K562 (cell line): ENCODE results near the gene SLC16A5. TPM values are rescaled to one million over a fixed set of nuclear protein-coding genes. Genes with fewer than 3 reads are reported as not detected.

Experiments used
- ELK3 ChIP-seq: fragments of 450-650 bp; formaldehyde crosslinking; IDR thresholded peaks from 2 replicates; pipeline ENCODE4 v1.4.0; 2020; ENCODE audit warnings: mild to moderate bottlenecking
- HCFC1 ChIP-seq: IDR thresholded peaks from 2 replicates; pipeline ENCODE4 v1.6.1; 2012; ENCODE audit warnings: low read depth, low read length, improper control_type of control experiment
- HOMEZ ChIP-seq: fragments of 250-450 bp; sonication (Bioruptor Pico); IDR thresholded peaks from 2 replicates; pipeline ENCODE4 v1.4.0; 2020; ENCODE audit warnings: mild to moderate bottlenecking, moderate library complexity
- MTF1 ChIP-seq: fragments of 250-450 bp; sonication (Bioruptor Pico); IDR thresholded peaks from 2 replicates; pipeline ENCODE4 v1.9.0; 2021; ENCODE audit warnings: moderate library complexity, mild to moderate bottlenecking, inconsistent platforms, borderline replicate concordance
- PRDM10 ChIP-seq: fragments of 450-650 bp; IDR thresholded peaks from 2 replicates; pipeline ENCODE4 v1.6.1; 2018; ENCODE audit not compliant: partially characterized antibody
- RBFOX2 ChIP-seq: fragments of 200-400 bp; formaldehyde crosslinking; IDR thresholded peaks from 2 replicates; pipeline ENCODE4 v1.6.1; 2017; ENCODE audit warnings: low read depth, mild to moderate bottlenecking, low read length, moderate library complexity
- RBM15 ChIP-seq: fragments of 200-400 bp; formaldehyde crosslinking; IDR thresholded peaks from 2 replicates; pipeline ENCODE4 v1.6.1; 2018; ENCODE audit warnings: mild to moderate bottlenecking, low read length, moderate library complexity; ENCODE audit not compliant: insufficient read depth
- TCF7 ChIP-seq: sonication (generic); IDR thresholded peaks from 2 replicates; pipeline ENCODE4 v1.6.1; 2016; ENCODE audit warnings: antibody characterized with exemption, borderline replicate concordance
- ZFP30 ChIP-seq: fragments of 250-450 bp; sonication (Bioruptor Pico); IDR thresholded peaks from 2 replicates; pipeline ENCODE4 v1.8.0; 2022; ENCODE audit warnings: moderate library complexity, mild to moderate bottlenecking, inconsistent platforms, borderline replicate concordance
- ZNF609 ChIP-seq: sonication (generic); formaldehyde crosslinking; IDR thresholded peaks from 2 replicates; pipeline ENCODE4 v1.8.1; 2023; ENCODE audit warnings: missing genetic modification reagents, mild to moderate bottlenecking, borderline replicate concordance
- ZNF740 ChIP-seq, 3 experiments: fragments of 200-800 bp in 1 of 3; sonication (Bioruptor generic) in 1 of 3; sonication (generic) in 1 of 3; formaldehyde crosslinking in 1 of 3; IDR thresholded peaks; 2 replicates each; pipeline versions ENCODE4 v1.6.1 to v1.8.0; 2016 to 2022; ENCODE audit warnings: mild to moderate bottlenecking in 2 of 3, missing compliant biosample characterization in 2 of 3, missing genetic modification characterization in 2 of 3, missing genetic modification reagents in 1 of 3
- polyA plus RNA-seq, 8 experiments: library from polyadenylated mRNA; depleted of rRNA in 4 of 8; stranded (reverse) in 5 of 8; unstranded in 3 of 8; fragments of >200 nt; fragmentation: Nextera tagmentation in 2 of 8; fragmentation: Illumina TruSeq in 1 of 8; extraction: Ambion mirVana in 2 of 8; extraction: Trizol in 1 of 8; gene quantifications; 2 replicates each; pipeline versions ENCODE4 v1.2.1 to v1.2.3, GENCODE V29; 2011 to 2014; ENCODE audit warnings: inconsistent platforms in 1 of 8, missing spikeins in 1 of 8
- total RNA-seq, 7 experiments: library from RNA; depleted of rRNA in 6 of 7; stranded (reverse); fragments of >200 nt in 6 of 7; fragmentation: Illumina TruSeq in 2 of 7; extraction: Trizol in 2 of 7; gene quantifications; 2 replicates each; pipeline versions ENCODE4 v1.2.1 to v1.2.3, GENCODE V29; 2011 to 2021; ENCODE audit warnings: low replicate concordance in 1 of 7

The SLC16A5 gene
- total and polyA plus RNA-seq, 9 of the 15 experiments (the other 6 are each of a cell fraction or from before 2014, with no cell fraction given), result 0.06 to 2.6 (median 0.91) TPM

GRCh38 chr17:75131278-75132017 is 43.7 kb downstream of the SLC16A5 start, which contains the start of gene NT5C (continued):
- TF ChIP-seq ZNF609 (no peak), ELK3 (no peak), RBFOX2 (peak; percentile 95), ZFP30 (CRISPR knock-in tag) (no peak), ZNF740 (CRISPR knock-in tag; IDR thresholded peaks at IDR 0.05) (peak; percentile 63; the same call in 1 of the 2 replicates), ZNF740 (tag; IDR thresholded peaks at IDR 0.05) (no peak), MTF1 (CRISPR knock-in tag) (no peak), HCFC1 (peak; percentile 40), TCF7 (no peak), HOMEZ (no peak), RBM15 (no peak), PRDM10 (no peak)
